ENCODE data around the gene RAB3C. TPM values are rescaled to one million over a fixed set of nuclear protein-coding genes. Genes with fewer than 3 reads are reported as not detected.

Gene RAB3C
- total and polyA plus RNA-seq, 2 donors (not counting 1 experiment from before 2014, with no cell fraction given): not detected

DNA sequence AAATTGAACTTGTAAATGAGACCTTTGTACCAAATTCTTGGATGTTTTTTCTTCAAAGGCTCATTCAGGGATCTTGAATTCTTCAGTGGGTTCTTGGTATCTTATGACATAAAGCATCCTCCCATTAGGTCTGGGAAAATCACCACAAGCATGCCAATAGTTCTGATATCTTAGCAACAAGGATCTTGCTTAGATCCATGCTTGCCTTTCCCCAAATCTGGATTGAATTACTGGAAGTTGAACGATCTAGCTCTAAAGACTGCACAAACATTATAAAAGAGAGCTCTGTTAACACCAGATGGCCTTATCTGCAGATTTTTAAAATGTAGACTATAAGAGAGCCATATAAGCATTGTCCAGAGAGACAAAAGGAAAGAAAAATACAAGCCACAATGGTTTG lies 266.3 kb downstream of the RAB3C start:
- DNase-seq (ENCODE audit: low read depth in 2 of 2): peak in 1 of 2 donors; percentile 2
- Histone ChIP-seq H3K27me3 (ENCODE audit: control insufficient read depth, insufficient read depth, low read length) (no peaks in the 10 kb centered on the region), H3K27ac (ENCODE audit: insufficient read depth, low read length) (no peak overlapping the region), H3K4me2 (ENCODE audit: extremely low read depth, insufficient read depth, low read length) (no peak overlapping the region), H4K20me1 (ENCODE audit: control insufficient read depth, extremely low read depth, insufficient read depth, low read length) (no peaks in the 10 kb centered on the region), H2AFZ (ENCODE audit: low read length) (no peak overlapping the region), H3K79me2 (ENCODE audit: control insufficient read depth, insufficient read depth, low read length) (no peaks in the 10 kb centered on the region), H3K4me1 (ENCODE audit: control insufficient read depth, extremely low read depth, insufficient read depth, low read length) (no peaks in the 10 kb centered on the region), H3K4me3 (replicated peaks in 1 of 4; ENCODE audit: control extremely low read depth in 1 of 4, insufficient read depth in 1 of 4, low read depth in 3 of 4, low read length in 4 of 4) (no peak overlapping the region), H3K36me3 (ENCODE audit: control insufficient read depth, insufficient read depth, low read length) (no peaks in the 10 kb centered on the region), H3K9me3 (ENCODE audit: control insufficient read depth, insufficient read depth, low read depth, low read length) (no peaks in the 10 kb centered on the region), H3K9ac (ENCODE audit: insufficient read depth, low read length) (no peak overlapping the region)
- TF ChIP-seq, protein P1, sequence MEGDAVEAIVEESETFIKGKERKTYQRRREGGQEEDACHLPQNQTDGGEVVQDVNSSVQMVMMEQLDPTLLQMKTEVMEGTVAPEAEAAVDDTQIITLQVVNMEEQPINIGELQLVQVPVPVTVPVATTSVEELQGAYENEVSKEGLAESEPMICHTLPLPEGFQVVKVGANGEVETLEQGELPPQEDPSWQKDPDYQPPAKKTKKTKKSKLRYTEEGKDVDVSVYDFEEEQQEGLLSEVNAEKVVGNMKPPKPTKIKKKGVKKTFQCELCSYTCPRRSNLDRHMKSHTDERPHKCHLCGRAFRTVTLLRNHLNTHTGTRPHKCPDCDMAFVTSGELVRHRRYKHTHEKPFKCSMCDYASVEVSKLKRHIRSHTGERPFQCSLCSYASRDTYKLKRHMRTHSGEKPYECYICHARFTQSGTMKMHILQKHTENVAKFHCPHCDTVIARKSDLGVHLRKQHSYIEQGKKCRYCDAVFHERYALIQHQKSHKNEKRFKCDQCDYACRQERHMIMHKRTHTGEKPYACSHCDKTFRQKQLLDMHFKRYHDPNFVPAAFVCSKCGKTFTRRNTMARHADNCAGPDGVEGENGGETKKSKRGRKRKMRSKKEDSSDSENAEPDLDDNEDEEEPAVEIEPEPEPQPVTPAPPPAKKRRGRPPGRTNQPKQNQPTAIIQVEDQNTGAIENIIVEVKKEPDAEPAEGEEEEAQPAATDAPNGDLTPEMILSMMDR (conservative IDR thresholded peaks at IDR 0.05 in 1 of 2, IDR thresholded peaks at IDR 0.05 in 1 of 2; ENCODE audit: low read depth in 1 of 2, low read length in 2 of 2): no peak

DNA sequence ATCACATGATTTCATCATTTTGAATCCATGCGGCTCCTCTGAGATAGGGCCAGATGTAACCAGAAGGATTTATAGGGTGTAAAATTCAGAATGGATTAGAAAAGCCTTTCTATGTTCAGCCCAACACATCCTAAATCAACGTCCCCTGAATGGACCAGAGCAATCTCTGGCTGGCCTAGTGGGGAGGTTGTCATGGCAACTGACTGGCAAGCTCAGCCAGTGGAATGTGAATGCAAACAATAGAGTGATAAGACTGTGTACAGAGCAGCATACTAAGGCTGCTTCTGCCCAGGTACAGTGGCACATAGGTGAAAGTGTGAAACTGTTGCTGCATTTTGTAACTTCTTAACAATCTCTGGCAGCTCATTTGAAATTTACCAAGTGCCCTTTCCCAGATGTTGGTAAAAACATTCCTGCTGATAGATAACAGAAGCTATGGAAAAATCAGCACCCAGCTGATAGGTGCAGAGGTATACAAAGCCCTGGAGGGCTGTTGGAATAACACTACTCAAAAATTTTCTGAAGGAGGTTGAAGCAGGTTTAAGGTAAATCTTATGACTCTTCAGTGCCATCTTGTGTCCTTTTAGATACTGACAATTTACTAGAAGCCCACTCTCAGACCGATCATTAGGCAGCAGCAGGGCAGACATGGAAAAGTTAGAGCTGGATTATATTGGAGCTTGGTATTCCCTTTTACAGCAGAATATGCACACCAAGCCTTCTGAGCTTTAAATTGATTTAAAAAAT lies 267.2 kb downstream of the RAB3C start:
- DNase-seq (ENCODE audit: low read depth in 2 of 2): peak; percentile 17 to 57

DNA sequence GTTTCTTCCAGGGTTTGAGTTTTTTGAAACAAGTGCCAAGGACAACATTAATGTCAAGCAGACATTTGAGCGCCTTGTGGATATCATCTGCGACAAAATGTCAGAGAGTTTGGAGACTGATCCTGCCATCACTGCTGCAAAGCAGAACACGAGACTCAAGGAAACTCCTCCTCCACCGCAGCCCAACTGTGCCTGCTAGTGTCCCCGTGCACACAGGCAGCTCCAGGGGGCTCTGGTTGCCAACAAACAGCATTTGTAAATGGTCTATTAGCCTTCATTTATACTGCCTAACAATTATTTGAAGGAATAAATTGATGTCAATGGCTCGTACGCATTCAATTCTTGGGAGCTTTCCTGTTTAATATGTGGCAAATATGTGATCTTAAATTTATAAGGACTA lies 268.3 kb downstream of the RAB3C start:
- Histone ChIP-seq H3K27ac (ENCODE audit: insufficient read depth, low read length) (no peak overlapping the region), H3K9ac (ENCODE audit: insufficient read depth, low read length) (no peak overlapping the region), H3K4me3 (replicated peaks in 1 of 4; ENCODE audit: control extremely low read depth in 1 of 4, insufficient read depth in 1 of 4, low read depth in 3 of 4, low read length in 4 of 4) (no peak overlapping the region), H3K4me1 (ENCODE audit: control insufficient read depth, extremely low read depth, insufficient read depth, low read length) (no peaks in the 10 kb centered on the region), H3K27me3 (ENCODE audit: control insufficient read depth, insufficient read depth, low read length) (no peaks in the 10 kb centered on the region), H3K9me3 (ENCODE audit: control insufficient read depth, insufficient read depth, low read depth, low read length) (no peaks in the 10 kb centered on the region), H3K36me3 (ENCODE audit: control insufficient read depth, insufficient read depth, low read length) (no peaks in the 10 kb centered on the region), H2AFZ (ENCODE audit: low read length) (no peak overlapping the region), H3K4me2 (ENCODE audit: extremely low read depth, insufficient read depth, low read length) (no peak overlapping the region), H3K79me2 (ENCODE audit: control insufficient read depth, insufficient read depth, low read length) (no peaks in the 10 kb centered on the region), H4K20me1 (ENCODE audit: control insufficient read depth, extremely low read depth, insufficient read depth, low read length) (no peaks in the 10 kb centered on the region)
- TF ChIP-seq, protein P1 (conservative IDR thresholded peaks at IDR 0.05 in 1 of 2, IDR thresholded peaks at IDR 0.05 in 1 of 2; ENCODE audit: low read depth in 1 of 2, low read length in 2 of 2): no peak
- TF ChIP-seq EZH2 (IDR thresholded peaks at IDR 0.05; ENCODE audit: low read length, missing control alignments): no peak
- no peak for DNase-seq (ENCODE audit: low read depth in 2 of 2)

More for the DNA sequence above, 267.2 kb downstream of the RAB3C start:
- Histone ChIP-seq H2AFZ (ENCODE audit: low read length) (no peak overlapping the region), H3K4me3 (replicated peaks in 1 of 4; ENCODE audit: control extremely low read depth in 1 of 4, insufficient read depth in 1 of 4, low read depth in 3 of 4, low read length in 4 of 4) (no peak overlapping the region), H3K9ac (ENCODE audit: insufficient read depth, low read length) (no peak overlapping the region), H3K4me2 (ENCODE audit: extremely low read depth, insufficient read depth, low read length) (no peak overlapping the region), H4K20me1 (ENCODE audit: control insufficient read depth, extremely low read depth, insufficient read depth, low read length) (no peaks in the 10 kb centered on the region), H3K36me3 (ENCODE audit: control insufficient read depth, insufficient read depth, low read length) (no peaks in the 10 kb centered on the region), H3K27me3 (ENCODE audit: control insufficient read depth, insufficient read depth, low read length) (no peaks in the 10 kb centered on the region), H3K27ac (ENCODE audit: insufficient read depth, low read length) (no peak overlapping the region), H3K9me3 (ENCODE audit: control insufficient read depth, insufficient read depth, low read depth, low read length) (no peaks in the 10 kb centered on the region), H3K4me1 (ENCODE audit: control insufficient read depth, extremely low read depth, insufficient read depth, low read length) (no peaks in the 10 kb centered on the region), H3K79me2 (ENCODE audit: control insufficient read depth, insufficient read depth, low read length) (no peaks in the 10 kb centered on the region)
- TF ChIP-seq, protein P1 (conservative IDR thresholded peaks at IDR 0.05 in 1 of 2, IDR thresholded peaks at IDR 0.05 in 1 of 2; ENCODE audit: low read depth in 1 of 2, low read length in 2 of 2): peak; percentile 17 to 44
- TF ChIP-seq EZH2 (IDR thresholded peaks at IDR 0.05; ENCODE audit: low read length, missing control alignments): no peak
